Endothelial cell of hepatic sinusoid (primary cell): Measurements from ENCODE around the gene HDAC11.
"Not testable (repeated sequence)": the region's sequence is repeated elsewhere in the genome, so short reads cannot be mapped to it uniquely, and the experiment has no call there.

Experiments used
- in situ Hi-C: cut with HindIII; loops from 2 replicates; pipeline ENCODE4 v1.10.0; 2017; ENCODE audit warnings: low sequenced_read_pairs

Gene HDAC11

DNA sequence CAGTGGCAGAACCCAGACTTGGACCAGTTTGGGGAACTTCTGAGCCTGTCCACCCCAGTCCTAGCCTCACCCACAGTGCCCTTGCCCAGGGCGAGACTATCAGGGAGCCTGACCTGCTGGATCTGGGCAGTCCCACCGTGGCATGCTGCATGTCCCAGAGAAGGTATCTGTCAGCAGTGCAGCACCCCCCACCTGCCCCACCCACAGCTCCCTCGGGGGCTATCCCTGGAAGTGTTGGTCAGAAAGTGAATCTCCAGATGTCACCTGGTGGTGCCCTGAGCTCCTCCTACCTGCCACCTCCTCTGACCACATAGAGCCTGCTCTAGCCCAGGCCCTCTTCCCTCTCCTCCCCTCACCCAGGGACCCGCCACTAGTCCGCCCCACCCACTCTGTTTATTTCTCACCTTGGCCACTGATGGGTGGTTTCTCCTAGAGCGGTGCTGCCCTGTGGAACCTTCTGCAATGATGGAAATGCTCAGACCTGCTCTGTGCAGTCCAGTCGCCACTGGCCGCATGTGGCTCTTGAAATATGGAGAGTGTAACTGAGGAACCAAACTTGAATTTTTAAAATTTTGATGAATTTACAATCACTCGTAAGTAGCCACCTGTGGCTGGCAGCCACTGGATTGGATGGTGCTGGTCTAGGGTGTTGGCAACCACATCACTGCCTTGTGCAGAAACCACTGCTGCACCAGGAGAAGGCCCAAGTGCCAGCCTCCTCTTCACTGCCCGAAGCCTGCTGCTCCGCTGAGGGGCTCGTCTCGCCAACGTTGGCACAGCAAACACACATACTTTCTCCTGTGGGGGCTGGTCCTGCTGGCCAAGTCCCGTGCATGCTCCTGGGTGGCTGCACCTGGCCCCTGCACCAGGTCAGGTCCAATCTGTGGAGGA is 13.1 kb downstream of the HDAC11 start:
- in situ Hi-C loops = no loop called here

GRCh38 chr3:13493867-13494441 is 13.8 kb downstream of the HDAC11 start:
- in situ Hi-C loops = no loop called here

DNA sequence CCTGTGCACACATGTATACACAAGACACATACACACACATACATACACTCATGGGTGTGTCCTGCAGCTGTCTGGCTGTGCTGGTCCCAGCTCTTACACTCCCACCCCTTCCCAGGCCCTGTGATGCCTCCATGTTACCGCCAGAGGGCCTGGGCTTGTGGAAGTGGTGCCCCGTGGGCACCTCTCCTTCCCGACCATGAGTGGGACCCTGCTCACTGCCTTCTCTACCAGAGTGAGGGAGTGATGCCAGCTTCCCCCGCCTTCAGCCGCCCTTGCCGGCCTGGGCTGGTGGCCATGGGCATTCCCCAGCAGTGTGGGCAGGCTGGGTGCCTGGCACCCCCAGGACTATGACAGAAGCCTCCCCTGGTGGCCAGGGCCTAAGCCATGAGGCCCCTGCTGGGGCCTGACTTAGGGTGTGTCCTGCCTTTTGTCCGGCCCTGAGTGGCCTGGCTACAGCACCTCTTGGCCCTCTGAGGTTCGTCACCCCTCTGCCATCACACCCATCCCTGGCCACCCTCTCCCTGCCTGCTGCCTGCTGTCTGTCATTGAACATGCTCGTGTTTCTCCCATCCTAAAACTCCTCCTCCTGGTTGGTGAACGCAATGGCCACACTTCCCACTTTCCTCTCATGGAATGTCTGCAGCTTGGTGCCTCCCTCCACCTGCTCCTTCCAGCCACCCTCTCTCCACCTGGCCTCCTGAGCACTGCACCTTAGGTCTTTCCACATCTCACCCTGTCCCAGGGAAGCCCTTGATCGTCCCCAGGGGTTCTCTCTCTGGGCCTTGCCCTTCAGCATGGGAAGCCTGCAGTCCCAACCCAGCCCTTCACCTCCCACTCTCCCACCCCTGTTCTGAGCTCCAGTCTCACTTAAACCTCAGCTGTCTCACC is 14.6 kb downstream of the HDAC11 start:
- in situ Hi-C loops = no loop called here

DNA sequence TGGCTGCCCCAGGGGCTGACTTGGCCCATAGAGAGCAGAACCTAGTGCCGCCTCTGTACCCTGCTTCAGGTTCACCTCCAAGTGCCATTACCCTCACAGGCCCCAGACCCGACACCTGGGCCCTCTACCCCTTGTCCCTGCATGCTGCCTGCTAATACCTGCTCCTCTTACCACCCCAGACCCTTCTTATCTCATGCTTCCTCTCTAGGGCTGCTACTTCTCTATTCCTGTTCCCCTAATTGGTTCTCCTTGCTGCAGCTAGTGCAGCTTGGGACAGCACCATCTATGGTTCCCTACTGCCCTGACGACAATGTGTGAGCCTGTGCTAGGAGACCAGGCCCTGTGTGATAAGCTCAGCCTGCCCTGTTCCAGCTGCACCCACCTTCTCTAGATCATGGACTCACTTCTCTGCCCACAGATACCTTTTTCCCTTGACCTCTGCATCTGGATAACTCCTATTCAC is 15.3 kb downstream of the HDAC11 start:
- in situ Hi-C loops = no loop called here

GRCh38 chr3:13495921-13496723 is 16.0 kb downstream of the HDAC11 start:
- in situ Hi-C loops = no loop called here

GRCh38 chr3:13496879-13497278 is 16.8 kb downstream of the HDAC11 start:
- in situ Hi-C loops = no loop called here

GRCh38 chr3:13497386-13497785 is 17.3 kb downstream of the HDAC11 start:
- in situ Hi-C loops = no loop called here

DNA sequence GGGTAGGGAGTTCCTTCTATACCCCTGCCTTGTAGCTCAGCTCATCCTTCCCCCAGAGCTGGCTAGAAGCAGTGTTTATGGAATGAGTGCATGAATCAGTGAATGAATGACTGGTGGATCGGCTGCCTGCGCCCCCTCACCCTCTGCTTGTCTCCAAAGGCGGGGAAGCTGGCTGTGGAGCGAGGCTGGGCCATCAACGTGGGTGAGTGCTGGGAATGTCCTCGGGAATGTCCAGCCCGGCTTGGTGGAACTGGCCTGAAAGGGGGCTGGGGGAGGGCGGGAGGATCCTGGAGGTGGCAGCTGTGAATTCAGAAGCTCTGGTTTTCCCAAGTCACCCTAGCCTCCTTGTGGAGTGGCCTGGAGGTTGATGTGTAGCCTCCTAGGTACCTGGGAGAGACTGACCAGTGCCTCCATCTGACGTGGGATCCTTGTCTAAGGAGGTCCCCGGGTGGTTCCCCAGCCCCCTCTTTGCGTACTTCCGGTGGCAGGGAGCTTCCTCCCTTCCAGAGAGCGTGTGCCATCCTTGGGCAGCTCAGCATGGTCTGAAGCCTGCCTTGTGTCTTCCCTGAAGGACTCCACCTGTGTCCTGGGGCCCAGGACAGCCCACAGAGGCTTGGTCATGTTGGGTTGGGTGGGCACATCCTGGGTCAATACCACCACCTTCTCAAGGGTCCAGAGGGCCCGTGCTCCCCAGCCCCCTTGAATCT is 18.4 kb downstream of the HDAC11 start:
- in situ Hi-C loops = no loop called here

GRCh38 chr3:13499246-13499645 is 19.1 kb downstream of the HDAC11 start:
- in situ Hi-C loops = not testable (repeated sequence)

DNA sequence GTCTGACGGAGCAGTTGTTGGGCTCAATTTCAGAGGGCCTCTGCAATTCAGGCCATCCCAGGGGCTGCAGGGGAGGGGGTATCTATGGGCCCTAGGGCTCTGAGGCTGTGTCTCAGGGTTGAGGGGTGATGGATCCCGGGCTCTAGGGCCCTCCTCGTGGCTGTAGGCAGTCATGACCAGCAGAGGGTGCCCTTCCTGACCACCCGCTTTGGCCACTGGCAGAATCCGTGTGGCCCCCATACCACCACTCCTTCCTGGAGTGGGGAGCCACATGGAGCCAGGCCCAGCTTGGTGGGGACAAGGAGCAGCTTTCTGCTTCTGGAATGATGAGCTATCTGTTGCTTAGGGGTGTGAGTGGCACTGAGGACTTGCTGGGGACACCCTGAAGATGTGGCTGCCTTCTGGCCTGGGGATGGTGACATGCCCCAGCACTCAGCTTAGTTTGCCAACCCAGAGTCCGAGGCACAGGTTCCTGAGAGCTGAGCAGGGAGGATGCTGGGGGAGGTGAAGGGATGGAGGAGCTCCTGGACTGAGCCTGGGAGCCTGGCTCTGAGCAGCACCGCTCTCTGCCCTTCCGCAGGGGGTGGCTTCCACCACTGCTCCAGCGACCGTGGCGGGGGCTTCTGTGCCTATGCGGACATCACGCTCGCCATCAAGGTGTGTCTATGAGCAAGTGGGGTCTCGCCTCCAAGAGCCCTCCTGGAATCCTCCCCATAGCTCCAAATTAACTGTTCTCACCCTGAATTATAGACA is 20.2 kb downstream of the HDAC11 start:
- in situ Hi-C loops = no loop called here

DNA sequence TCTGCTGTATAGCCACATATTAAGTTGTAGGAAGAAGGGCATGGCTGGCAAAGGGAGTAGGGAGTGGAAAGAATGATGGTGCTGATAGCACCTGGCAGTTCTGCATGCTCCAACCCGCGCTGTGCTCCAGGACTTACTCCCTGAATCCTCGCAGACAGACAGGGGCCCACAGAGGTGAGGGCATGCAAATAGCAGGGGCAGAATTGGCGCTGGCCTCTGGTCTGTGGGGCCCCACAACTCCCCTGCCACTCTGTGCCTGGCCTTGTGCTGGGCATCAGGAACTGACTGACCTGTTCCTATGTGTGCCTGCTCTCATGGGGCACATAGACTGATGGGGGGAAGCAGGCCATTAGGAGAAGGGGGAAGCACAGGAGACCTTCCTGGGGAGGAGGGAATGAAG is 20.9 kb downstream of the HDAC11 start:
- in situ Hi-C loops = no loop called here

DNA sequence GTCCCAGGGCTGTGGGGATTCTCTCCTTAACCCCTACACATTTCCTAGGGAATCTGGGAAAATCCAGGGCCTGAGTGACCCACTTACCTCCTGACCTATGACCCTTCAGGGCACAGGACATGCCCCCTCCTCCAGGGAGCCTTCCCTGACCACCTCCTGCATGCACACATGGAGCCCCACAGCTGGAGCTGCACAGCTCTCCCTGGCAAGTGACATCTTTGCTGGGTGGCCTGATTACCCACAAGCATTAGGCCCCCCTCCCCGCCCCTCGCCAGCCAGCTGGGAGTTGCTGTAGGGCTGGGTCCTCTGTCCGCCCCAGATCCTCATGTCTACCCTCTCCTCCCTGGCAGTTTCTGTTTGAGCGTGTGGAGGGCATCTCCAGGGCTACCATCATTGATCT is 21.4 kb downstream of the HDAC11 start:
- in situ Hi-C loops = no loop called here

- in situ Hi-C loops = no loop called here
Observed at GRCh38 chr3:13501958-13502790, 22.1 kb downstream of the HDAC11 start.

GRCh38 chr3:13502791-13503060 is 22.6 kb downstream of the HDAC11 start:
- in situ Hi-C loops = no loop called here

DNA sequence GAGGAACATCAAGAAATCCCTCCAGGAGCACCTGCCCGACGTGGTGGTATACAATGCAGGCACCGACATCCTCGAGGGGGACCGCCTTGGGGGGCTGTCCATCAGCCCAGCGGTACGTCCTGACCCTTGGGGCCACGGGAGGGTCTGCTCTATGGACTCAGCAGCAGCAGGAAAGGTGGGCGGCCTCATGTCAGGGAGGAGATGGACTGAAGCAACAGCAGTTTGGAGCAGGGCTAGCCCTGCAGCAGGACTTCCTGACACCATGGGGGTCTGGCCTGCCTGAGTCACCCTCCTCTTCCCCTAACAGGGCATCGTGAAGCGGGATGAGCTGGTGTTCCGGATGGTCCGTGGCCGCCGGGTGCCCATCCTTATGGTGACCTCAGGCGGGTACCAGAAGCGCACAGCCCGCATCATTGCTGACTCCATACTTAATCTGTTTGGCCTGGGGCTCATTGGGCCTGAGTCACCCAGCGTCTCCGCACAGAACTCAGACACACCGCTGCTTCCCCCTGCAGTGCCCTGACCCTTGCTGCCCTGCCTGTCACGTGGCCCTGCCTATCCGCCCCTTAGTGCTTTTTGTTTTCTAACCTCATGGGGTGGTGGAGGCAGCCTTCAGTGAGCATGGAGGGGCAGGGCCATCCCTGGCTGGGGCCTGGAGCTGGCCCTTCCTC is 24.2 kb downstream of the HDAC11 start:
- in situ Hi-C loops = no loop called here

DNA sequence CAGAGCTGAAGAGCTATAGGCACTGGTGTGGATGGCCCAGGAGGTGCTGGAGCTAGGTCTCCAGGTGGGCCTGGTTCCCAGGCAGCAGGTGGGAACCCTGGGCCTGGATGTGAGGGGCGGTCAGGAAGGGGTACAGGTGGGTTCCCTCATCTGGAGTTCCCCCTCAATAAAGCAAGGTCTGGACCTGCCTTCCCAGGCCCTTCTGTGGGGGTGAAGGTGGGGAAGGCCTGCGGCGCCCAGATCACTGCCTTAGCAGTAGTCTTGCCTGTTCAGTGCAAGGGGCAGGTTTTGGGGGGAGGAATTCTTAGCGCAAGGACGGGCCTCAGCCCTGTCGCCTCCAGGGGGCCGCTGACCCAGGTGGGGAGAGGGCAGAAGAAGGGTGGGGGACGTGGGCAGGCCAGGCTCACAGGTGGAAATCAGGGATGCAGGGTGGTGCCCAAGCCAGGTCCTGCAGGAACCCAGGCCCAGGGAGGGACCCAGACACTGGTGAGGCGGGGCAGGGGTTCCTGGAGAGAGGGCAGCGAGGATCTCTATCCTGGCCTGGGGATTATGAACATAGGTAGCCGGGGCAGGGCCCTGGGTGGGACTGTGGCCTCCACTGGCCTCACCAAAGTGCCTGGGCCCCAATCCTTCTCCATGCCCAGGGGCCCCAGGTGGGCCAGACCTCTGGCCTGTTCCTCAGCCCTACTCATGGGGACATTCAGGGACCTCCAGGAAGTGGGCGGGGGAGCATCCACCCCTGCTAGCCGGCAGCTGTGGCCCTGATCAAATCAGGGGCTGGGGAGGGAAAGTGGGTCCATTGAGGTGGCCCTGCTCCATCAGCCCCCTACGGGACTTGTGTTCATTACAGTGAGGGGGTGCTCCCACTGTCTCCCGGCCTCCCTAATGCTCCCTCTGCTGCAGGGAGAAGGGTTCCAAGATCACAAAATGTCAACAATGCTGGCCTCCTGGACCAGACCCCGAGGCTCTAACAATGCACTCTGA is 25.3 kb downstream of the HDAC11 start:
- in situ Hi-C loops = no loop called here

- in situ Hi-C loops = no loop called here
Observed at GRCh38 chr3:13506239-13506638, 26.1 kb downstream of the HDAC11 start.
